Endothelial cell of umbilical vein (primary cell): ENCODE results near the gene RADIL. TPM values are rescaled to one million over a fixed set of nuclear protein-coding genes. Genes with fewer than 3 reads are reported as not detected.
"Not testable (repeated sequence)": the region's sequence is repeated elsewhere in the genome, so short reads cannot be mapped to it uniquely, and the experiment has no call there.

Experiments
- BruUV-seq: library from RNA; stranded (reverse); fragments of 400-500 nt; replicated peaks from 2 replicates; lab custom pipeline; 2021; lab: Mats Ljungman, UMichigan
- CTCF ChIA-PET: fragments of 300-600, 350-600 bp; sonication (Branson Sonifier 250); formaldehyde crosslinking; loops from one replicate; lab custom pipeline; 2021; ENCODE audit warnings: antibody characterized with exemption, inconsistent platforms; lab: Charles Lee
- POLR2A ChIA-PET: fragments of 300-600, 350-600 bp; sonication (Branson Sonifier 250); formaldehyde crosslinking; loops from one replicate; lab custom pipeline; 2021; ENCODE audit warnings: antibody characterized with exemption, inconsistent platforms; lab: Charles Lee
- DNase-seq: peaks from one replicate; pipeline ENCODE4 v3.0.0-alpha.2; 2011; ENCODE audit warnings: low read depth, low spot score
- FAIRE-seq: peaks from 2 replicates; lab custom pipeline; 2011; peaks lifted over from hg19 to GRCh38; lab: Jason Lieb, UNC
- H2AFZ ChIP-seq: 2 replicates; pipeline ENCODE4 v1.6.0; 2012; ENCODE audit warnings: low read depth, low read length, control low read depth, inconsistent platforms
- H3K27ac ChIP-seq: 2 replicates; pipeline ENCODE4 v1.5.1; 2011; ENCODE audit warnings: low read depth, mild to moderate bottlenecking, control low read depth, low read length, moderate library complexity; ENCODE audit not compliant: insufficient read depth
- H3K27me3 ChIP-seq, 2 experiments: 2 replicates each; pipeline versions ENCODE4 v1.6.0 to v1.6.1; 2011; ENCODE audit warnings: low read length in 2 of 2, mixed read lengths in 1 of 2; ENCODE audit not compliant: control insufficient read depth in 2 of 2, insufficient read depth in 2 of 2
- H3K36me3 ChIP-seq, 2 experiments: 2 replicates in 1 of 2; 3 replicates in 1 of 2; pipeline ENCODE4 v1.5.1; 2011; ENCODE audit warnings: low read length in 2 of 2, mild to moderate bottlenecking in 1 of 2, moderate library complexity in 1 of 2; ENCODE audit not compliant: control insufficient read depth in 2 of 2, insufficient read depth in 2 of 2; ENCODE audit errors: extremely low read depth in 1 of 2
- H3K4me1 ChIP-seq: 3 replicates; pipeline ENCODE4 v1.5.1; 2011; ENCODE audit warnings: mild to moderate bottlenecking, low read length; ENCODE audit not compliant: control insufficient read depth, insufficient read depth; ENCODE audit errors: extremely low read depth
- H3K4me2 ChIP-seq: 2 replicates; pipeline ENCODE4 v1.6.1; 2011; ENCODE audit warnings: low read length, control low read depth, mixed read lengths; ENCODE audit not compliant: insufficient read depth
- H3K4me3 ChIP-seq, 3 experiments: fragments of 200-600 bp in 1 of 3; sonication (generic), shearing (Covaris generic) in 1 of 3; replicated peaks in 1 of 3; 2 replicates each; pipeline ENCODE4 v1.5.1; 2011 to 2016; ENCODE audit warnings: control low read depth in 3 of 3, low read length in 3 of 3, mild to moderate bottlenecking in 2 of 3, inconsistent platforms in 1 of 3, low read depth in 1 of 3, moderate library complexity in 1 of 3; ENCODE audit not compliant: insufficient read depth in 1 of 3
- H3K79me2 ChIP-seq: 2 replicates; pipeline ENCODE4 v1.6.0; 2012; ENCODE audit warnings: low read length, inconsistent platforms; ENCODE audit not compliant: control insufficient read depth, insufficient read depth
- H3K9ac ChIP-seq: replicated peaks from 2 replicates; pipeline ENCODE3; 2011; ENCODE audit warnings: low read length, control low read depth; ENCODE audit not compliant: insufficient read depth; ENCODE audit errors: extremely low read depth
- H3K9me1 ChIP-seq: replicated peaks from 3 replicates; pipeline ENCODE4 v1.6.0; 2011; ENCODE audit warnings: mild to moderate bottlenecking, low read length; ENCODE audit not compliant: control insufficient read depth, insufficient read depth; ENCODE audit errors: extremely low read depth
- H3K9me3 ChIP-seq: replicated peaks from 2 replicates; pipeline ENCODE4 v1.5.1; 2012; ENCODE audit warnings: low read length, inconsistent platforms; ENCODE audit not compliant: control insufficient read depth, insufficient read depth
- H4K20me1 ChIP-seq: replicated peaks from 2 replicates; pipeline ENCODE3; 2011; ENCODE audit warnings: mild to moderate bottlenecking, low read length; ENCODE audit not compliant: control insufficient read depth, insufficient read depth; ENCODE audit errors: extremely low read depth
- EZH2 ChIP-seq: IDR thresholded peaks from 2 replicates; pipeline ENCODE4 v1.6.1; 2012; ENCODE audit warnings: borderline replicate concordance, low read depth, mild to moderate bottlenecking, moderate library complexity, low read length, inconsistent platforms; ENCODE audit not compliant: severe bottlenecking
- POLR2A ChIP-seq: IDR thresholded peaks from 2 replicates; pipeline ENCODE4 v1.6.1; 2012; ENCODE audit warnings: low read depth, mild to moderate bottlenecking, control low read depth, low read length
- dilution Hi-C: fragments of 300-500 bp; cut with MboI; formaldehyde crosslinking; loops from one replicate; pipeline ENCODE4 v1.15.0; 2019; ENCODE audit warnings: low sequenced_read_pairs; ENCODE audit not compliant: extremely low pct_ligation_motif_present
- intact Hi-C: fragments of 100-400 bp; cut with micrococcal nuclease; formaldehyde crosslinking; loops from one replicate; pipeline ENCODE4 v1.10.0; 2022
- polyA plus RNA-seq, 4 experiments: library from polyadenylated mRNA; depleted of rRNA in 3 of 4; stranded (reverse) in 3 of 4; unstranded in 1 of 4; fragments of >200 nt; gene quantifications; 2 replicates each; pipeline versions ENCODE4 v1.2.1 to v1.2.3, GENCODE V29; 2011 to 2012; ENCODE audit warnings: missing spikeins in 1 of 4
- total RNA-seq: library from RNA; stranded (reverse); gene quantifications from 2 replicates; pipeline ENCODE4 v1.2.3, GENCODE V29; 2021
- TF ChIP-seq, protein P1 (sequence below): IDR thresholded peaks from 2 replicates; pipeline ENCODE4 v1.6.1; 2011; ENCODE audit not compliant: insufficient read depth, insufficient read length

Gene RADIL
- total and polyA plus RNA-seq, 2 donors (not counting 3 experiments of a cell fraction or from before 2014, with no cell fraction given) = 1.2 to 2.5 TPM

DNA sequence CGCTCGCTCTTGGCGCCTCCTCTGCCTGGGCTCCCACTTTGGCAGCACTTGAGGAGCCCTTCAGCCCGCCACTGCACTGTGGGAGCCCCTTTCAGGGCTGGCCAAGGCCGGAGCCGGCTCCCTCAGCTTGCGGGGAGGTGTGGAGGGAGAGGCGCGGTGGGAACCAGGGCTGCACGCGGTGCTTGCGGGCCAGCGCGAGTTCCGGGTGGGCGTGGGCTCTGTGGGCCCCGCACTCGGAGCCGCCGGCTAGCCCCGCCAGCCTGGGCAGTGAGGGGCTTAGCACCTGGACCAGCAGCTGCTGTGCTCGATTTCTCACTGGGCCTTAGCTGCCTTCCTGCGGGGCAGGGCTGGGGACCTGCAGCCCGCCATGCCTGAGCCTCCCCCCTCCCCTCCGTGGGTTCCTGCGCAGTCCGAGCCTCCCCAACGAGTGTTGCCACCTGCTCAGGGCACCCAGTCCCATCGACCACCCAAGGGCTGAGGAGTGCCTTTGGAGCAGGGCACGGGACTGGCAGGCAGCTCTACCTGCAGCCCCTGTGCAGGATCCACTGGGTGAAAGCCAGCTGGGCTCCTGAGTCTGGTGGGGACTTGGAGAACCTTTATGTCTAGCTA, 90.0 kb downstream of the RADIL start:
- H3K27me3 ChIP-seq, H3K79me2 ChIP-seq, H3K9me3 ChIP-seq, POLR2A ChIA-PET, DNase-seq, H3K27ac ChIP-seq, H2AFZ ChIP-seq, H3K4me1 ChIP-seq, H4K20me1 ChIP-seq, FAIRE-seq, intact Hi-C loops, H3K9me1 ChIP-seq, BruUV-seq, H3K4me2 ChIP-seq, H3K4me3 ChIP-seq, H3K9ac ChIP-seq, dilution Hi-C loops: not testable (repeated sequence)
- CTCF ChIA-PET = interaction anchor here (1.3 to 9.9 kb wide), 6 partner anchors 18 to 292 kb away, joined by 4 to 104 read pairs (median 9); partner anchors contain the start of gene AP5Z1
- H3K36me3 ChIP-seq = peaks cover 0 to 17% of the 10 kb centered on the region in 2 experiments

DNA sequence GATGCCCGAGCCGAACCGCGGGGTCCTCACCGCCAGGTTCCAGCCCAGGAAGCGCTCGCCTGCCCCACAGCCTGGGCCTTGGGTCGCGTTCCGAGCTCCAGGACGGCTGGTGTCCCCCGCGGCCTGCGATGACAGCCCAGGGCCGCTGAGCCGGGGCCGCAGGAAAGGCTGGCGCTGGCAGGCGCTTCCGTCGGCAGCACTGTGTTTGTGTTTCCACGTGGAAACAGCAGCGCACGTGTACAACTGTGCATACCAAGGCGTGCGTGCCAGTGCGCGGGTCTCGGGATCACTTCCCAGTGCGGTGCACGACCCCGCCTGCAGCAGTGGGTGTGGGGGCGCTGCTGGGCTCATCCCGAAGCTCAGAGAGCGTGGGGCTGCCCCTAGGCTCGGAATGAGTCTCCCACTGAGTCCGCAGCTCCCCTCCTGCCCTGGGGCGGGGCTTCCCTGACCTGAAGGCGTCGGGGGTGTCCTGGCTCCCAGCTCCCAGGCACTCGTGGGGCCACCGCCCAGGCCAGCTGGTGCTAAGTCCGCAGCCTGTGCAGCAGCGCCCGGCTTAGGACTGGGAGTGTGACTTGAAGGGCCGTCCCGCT, 90.9 kb downstream of the RADIL start:
- H3K36me3 ChIP-seq = peaks cover 5 to 22% of the 10 kb centered on the region in 2 experiments

More for the DNA sequence above, 90.9 kb downstream of the RADIL start:
- FAIRE-seq (no peak), DNase-seq (peak; percentile 21)
- peak overlapping the region in 1 of 3 experiments; percentile 23 for H3K4me3 ChIP-seq
- BruUV-seq = no TSS peak
- H4K20me1 ChIP-seq = no peaks in the 10 kb centered on the region
- H3K27ac ChIP-seq = no peak overlapping the region
- H3K9me1 ChIP-seq = no peaks in the 10 kb centered on the region
- peak overlapping the region; percentile 52 for H3K4me2 ChIP-seq
- POLR2A ChIA-PET = interaction anchor here (1.5 kb wide), 1 partner anchor 17 kb away, joined by 4 read pairs; the partner anchor contains the start of gene AP5Z1
- peak overlapping the region; percentile 33 for H3K9ac ChIP-seq
- CTCF ChIA-PET = interaction anchor here (0.6 to 9.9 kb wide), 18 partner anchors 10 to 410 kb away, joined by 3 to 104 read pairs (median 4); partner anchors contain the start of gene AP5Z1
- no peak overlapping the region for H2AFZ ChIP-seq
- no peaks in the 10 kb centered on the region for H3K27me3 ChIP-seq
- no peaks in the 10 kb centered on the region for H3K4me1 ChIP-seq
- dilution Hi-C loops = no loop called here
- H3K79me2 ChIP-seq = no peaks in the 10 kb centered on the region
- no peaks in the 10 kb centered on the region for H3K9me3 ChIP-seq
- TF ChIP-seq, protein P1, sequence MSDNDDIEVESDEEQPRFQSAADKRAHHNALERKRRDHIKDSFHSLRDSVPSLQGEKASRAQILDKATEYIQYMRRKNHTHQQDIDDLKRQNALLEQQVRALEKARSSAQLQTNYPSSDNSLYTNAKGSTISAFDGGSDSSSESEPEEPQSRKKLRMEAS = peak; percentile 80
- TF ChIP-seq EZH2 = no peak
- peak; percentile 3 for TF ChIP-seq POLR2A
- intact Hi-C loops = no loop called here
